ENCODE results near the gene APBB3. TPM values are rescaled to one million over a fixed set of nuclear protein-coding genes. Genes with fewer than 3 reads are reported as not detected.

APBB3 gene
- total RNA-seq, 4 donors from 2014 or later: 6.8 to 12.5 (median 11.8) TPM

DNA sequence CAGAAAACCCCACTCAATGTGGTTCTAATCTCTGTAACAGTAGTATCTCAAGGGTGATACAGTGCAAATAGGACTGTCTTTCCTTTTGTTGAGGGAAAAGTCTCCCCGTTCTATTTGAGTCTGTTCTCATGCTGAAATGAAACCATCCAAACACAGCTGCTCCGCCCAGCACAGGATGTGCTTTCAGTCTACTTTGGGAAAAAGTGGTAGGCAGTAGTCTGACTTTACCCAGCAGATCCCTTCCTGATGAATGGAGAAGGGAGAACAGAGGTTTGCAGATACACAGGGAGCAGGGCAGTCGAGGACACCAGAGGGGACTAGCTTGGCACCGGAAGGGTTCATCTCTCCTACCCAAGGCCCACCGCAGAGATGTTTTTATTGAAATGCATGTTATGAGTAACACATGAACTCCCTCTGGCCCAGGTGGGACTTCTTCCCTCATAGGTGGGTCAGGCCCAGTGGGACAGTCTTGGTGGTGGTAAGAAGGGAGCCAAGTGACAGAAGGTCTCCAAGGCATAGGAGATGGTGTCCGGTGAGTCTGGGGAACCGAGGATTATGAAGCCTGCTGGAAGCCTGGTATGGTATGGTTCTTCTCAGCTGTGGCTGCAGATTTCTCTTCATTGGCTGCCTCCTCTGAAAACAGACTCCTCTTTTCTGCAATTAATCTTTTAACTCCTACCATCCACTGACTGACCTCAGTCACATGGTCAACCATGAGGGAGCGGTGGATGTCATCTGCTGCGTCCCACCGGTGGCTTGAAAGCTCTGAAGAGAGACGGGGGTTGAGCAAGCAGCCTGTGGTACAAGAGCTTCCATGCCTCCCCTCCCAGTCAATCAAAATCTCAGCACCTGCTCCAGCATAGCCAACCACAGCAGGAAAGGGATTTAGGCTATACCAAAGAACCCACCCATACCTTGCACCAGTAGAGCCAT is 14.0 kb downstream of the APBB3 start:
- Histone ChIP-seq H3K4me3 (no peak overlapping the region), H3K36me3 (peaks cover 5 to 36% (median 28%) of the 10 kb centered on the region in 4 donors), H3K27ac (replicated peaks in 1 of 4) (peak overlapping the region; percentile 93 to 98 (median 96)), H3K27me3 (no peaks in the 10 kb centered on the region), H3K9me3 (no peaks in the 10 kb centered on the region), H3K4me1 (peaks cover 58 to 67% (median 65%) of the 10 kb centered on the region in 4 donors)
- no peak for TF ChIP-seq CTCF (IDR thresholded peaks at IDR 0.05)
- TF ChIP-seq POLR2A (IDR thresholded peaks at IDR 0.05; ENCODE audit: low read depth): no peak
- TF ChIP-seq POLR2AphosphoS5 (IDR thresholded peaks at IDR 0.05): no peak
- TF ChIP-seq EP300 (IDR thresholded peaks at IDR 0.05): no peak
- WGBS: 73% methylated on average over 7 of the region's 11 CpGs
- DNase-seq (ENCODE audit: extremely low spot score): no peak
- intact Hi-C loops (cut with DNase I): loop anchor here (5.0 kb wide), 1 partner anchor 87 kb away; the partner anchor contains the start of gene TMCO6

GRCh38 chr5:140549237-140550144 is 14.9 kb downstream of the APBB3 start:
- peak overlapping the region; percentile 93 to 98 (median 96) for H3K27ac ChIP-seq (replicated peaks in 1 of 4)
- no peak overlapping the region for H3K4me3 ChIP-seq
- peak; percentile 91 for DNase-seq (ENCODE audit: extremely low spot score)
- intact Hi-C loops (cut with DNase I): loop anchor here (5.0 kb wide), 1 partner anchor 88 kb away; the partner anchor contains the start of gene TMCO6
- no peaks in the 10 kb centered on the region for H3K27me3 ChIP-seq
- H3K4me1 ChIP-seq: peaks cover 49 to 58% (median 56%) of the 10 kb centered on the region in 4 donors
- H3K9me3 ChIP-seq: no peaks in the 10 kb centered on the region
- peaks cover 5 to 44% (median 38%) of the 10 kb centered on the region in 4 donors for H3K36me3 ChIP-seq
- TF ChIP-seq POLR2A (IDR thresholded peaks at IDR 0.05; ENCODE audit: low read depth): peak; percentile 3
- peak in 1 of 2 donors; percentile 54 for TF ChIP-seq POLR2AphosphoS5 (IDR thresholded peaks at IDR 0.05)
- no peak for TF ChIP-seq CTCF (IDR thresholded peaks at IDR 0.05)
- peak; percentile 45 for TF ChIP-seq EP300 (IDR thresholded peaks at IDR 0.05)
- 59% methylated on average over 3 of the region's 3 CpGs for WGBS

GRCh38 chr5:140548791-140549190 is 15.6 kb downstream of the APBB3 start:
- H3K27ac ChIP-seq (replicated peaks in 1 of 4): peak overlapping the region; percentile 93 to 98 (median 96)
- 79% methylated on average over 2 of the region's 7 CpGs for WGBS
- peak overlapping the region in 3 of 4 donors; percentile 60 to 67 (median 61) for H3K4me3 ChIP-seq
- peak; percentile 74 for DNase-seq (ENCODE audit: extremely low spot score)
- no peaks in the 10 kb centered on the region for H3K27me3 ChIP-seq
- peaks cover 5 to 51% (median 43%) of the 10 kb centered on the region in 4 donors for H3K36me3 ChIP-seq
- peaks cover 43 to 51% (median 49%) of the 10 kb centered on the region in 4 donors for H3K4me1 ChIP-seq
- intact Hi-C loops (cut with DNase I): no loop called here
- TF ChIP-seq CTCF (IDR thresholded peaks at IDR 0.05) (no peak), POLR2A (IDR thresholded peaks at IDR 0.05; ENCODE audit: low read depth) (no peak)
- H3K9me3 ChIP-seq: no peaks in the 10 kb centered on the region

- 20% methylated on average over 5 of the region's 5 CpGs for WGBS
- Histone ChIP-seq H3K4me3 (peak overlapping the region; percentile 60 to 67 (median 63)), H3K36me3 (peaks cover 5 to 55% (median 48%) of the 10 kb centered on the region in 4 donors), H3K27ac (replicated peaks in 1 of 4) (peak overlapping the region; percentile 93 to 98 (median 96)), H3K9me3 (no peaks in the 10 kb centered on the region), H3K4me1 (peaks cover 43 to 48% (median 45%) of the 10 kb centered on the region in 4 donors), H3K27me3 (no peaks in the 10 kb centered on the region)
- no peak for DNase-seq (ENCODE audit: extremely low spot score)
- TF ChIP-seq POLR2AphosphoS5 (IDR thresholded peaks at IDR 0.05): peak in 1 of 2 donors; percentile 76
- no peak for TF ChIP-seq EP300 (IDR thresholded peaks at IDR 0.05)
- intact Hi-C loops (cut with DNase I): no loop called here
These were observed 16.1 kb downstream of the APBB3 start for GRCh38 chr5:140548300-140548688.
